ENCODE data around the gene HNRNPF.

HNRNPF gene

GRCh38 chr10:43396061-43396927 lies 12.7 kb downstream of the HNRNPF start (continued):
- 0 out of 2 replicates have a peak, but pooled peaks have one; percentile 4 for TF ChIP-seq IKZF3 (tag by site-specific recombination; IDR thresholded peaks at IDR 0.05)
- TF ChIP-seq ZNF518A (tag by site-specific recombination; conservative IDR thresholded peaks at IDR 0.05; ENCODE audit: low read depth): no peak
- peak; percentile 10; the same call in 1 of the 2 replicates for TF ChIP-seq KLF1 (tag by site-specific recombination; IDR thresholded peaks at IDR 0.05)
- no peak for TF ChIP-seq ZNF433 (tag by site-specific recombination; IDR thresholded peaks at IDR 0.05; ENCODE audit: low read depth)
- TF ChIP-seq ZNF16 (tag by site-specific recombination; IDR thresholded peaks at IDR 0.05; ENCODE audit: low read depth): 0 out of 2 replicates have a peak, but pooled peaks have one; percentile 7
- peak; percentile 95 for TF ChIP-seq ZBTB17 (tag by site-specific recombination; IDR thresholded peaks at IDR 0.05)
- no peak for TF ChIP-seq GLI2 (tag by site-specific recombination; IDR thresholded peaks at IDR 0.05; ENCODE audit: borderline replicate concordance, low read depth)
- TF ChIP-seq ZNF560 (tag by site-specific recombination; IDR thresholded peaks at IDR 0.05; ENCODE audit: borderline replicate concordance): no peak
- no peak for TF ChIP-seq REPIN1 (tag by site-specific recombination; IDR thresholded peaks at IDR 0.05; ENCODE audit: low read depth)
- TF ChIP-seq ZNF132 (tag by site-specific recombination; IDR thresholded peaks at IDR 0.05; ENCODE audit: borderline replicate concordance): no peak
- no peak for TF ChIP-seq ZNF549 (tag by site-specific recombination; IDR thresholded peaks at IDR 0.05)
- TF ChIP-seq ZNF521 (tag by site-specific recombination; IDR thresholded peaks at IDR 0.05): no peak
- TF ChIP-seq ZNF350 (tag by site-specific recombination; IDR thresholded peaks at IDR 0.05): no peak
- TF ChIP-seq ZNF558 (tag by site-specific recombination; IDR thresholded peaks at IDR 0.05): no peak
- TF ChIP-seq ZBTB26 (tag by site-specific recombination; optimal IDR thresholded peaks at IDR 0.05): peak; percentile 71
- TF ChIP-seq ZFP37 (tag by site-specific recombination; IDR thresholded peaks at IDR 0.05): 0 out of 2 replicates have a peak, but pooled peaks have one; percentile 71
- no peak for TF ChIP-seq ZFP3 (tag by site-specific recombination; IDR thresholded peaks at IDR 0.05; ENCODE audit: low read depth)
- TF ChIP-seq ZIC2 (tag by site-specific recombination; IDR thresholded peaks at IDR 0.05): 0 out of 2 replicates have a peak, but pooled peaks have one; percentile 30
- no peak for TF ChIP-seq ZSCAN23 (tag by site-specific recombination; IDR thresholded peaks at IDR 0.05)
- TF ChIP-seq PBX3 (CRISPR knock-in tag; IDR thresholded peaks at IDR 0.05): peak; percentile 82
- TF ChIP-seq ZNF544 (tag by site-specific recombination; IDR thresholded peaks at IDR 0.05): no peak
- TF ChIP-seq ZNF701 (tag by site-specific recombination; IDR thresholded peaks at IDR 0.05): no peak
- no peak for TF ChIP-seq SETDB1 (IDR thresholded peaks at IDR 0.05; ENCODE audit: insufficient read length, low read length)
- no peak; the same call in 1 of the 2 replicates for TF ChIP-seq ZFP69B (tag by site-specific recombination; IDR thresholded peaks at IDR 0.05)
- TF ChIP-seq SP3 (tag by site-specific recombination; IDR thresholded peaks at IDR 0.05): 0 out of 2 replicates have a peak, but pooled peaks have one; percentile 39
- 0 out of 2 replicates have a peak, but pooled peaks have one; percentile 1 for TF ChIP-seq GLIS2 (tag by site-specific recombination; IDR thresholded peaks at IDR 0.05)
- TF ChIP-seq TCF7L2 (IDR thresholded peaks at IDR 0.05; ENCODE audit: borderline replicate concordance, low read depth, low read length): no peak
- no peak; the same call in 1 of the 2 replicates for TF ChIP-seq ZFP41 (tag by site-specific recombination; IDR thresholded peaks at IDR 0.05; ENCODE audit: borderline replicate concordance)
- peak; percentile 52; the same call in 1 of the 2 replicates for TF ChIP-seq ZNF561 (tag by site-specific recombination; IDR thresholded peaks at IDR 0.05; ENCODE audit: borderline replicate concordance)
- peak; percentile 80 for TF ChIP-seq ZNF10 (tag by site-specific recombination; IDR thresholded peaks at IDR 0.05)
- TF ChIP-seq ZNF138 (tag by site-specific recombination; IDR thresholded peaks at IDR 0.05; ENCODE audit: borderline replicate concordance): no peak

All from HEK293 (cell line).